ENCODE data around the gene GADD45A. TPM values are rescaled to one million over a fixed set of nuclear protein-coding genes. Genes with fewer than 3 reads are reported as not detected.

The GADD45A gene
- total and polyA plus RNA-seq, 9 of the 15 experiments (the other 6 are each of a cell fraction or from before 2014, with no cell fraction given) = 21.3 to 156 (median 62.1) TPM

- TF ChIP-seq CLOCK (CRISPR knock-in tag; IDR thresholded peaks at IDR 0.05; ENCODE audit: borderline replicate concordance) = no peak
- TF ChIP-seq, protein P1, sequence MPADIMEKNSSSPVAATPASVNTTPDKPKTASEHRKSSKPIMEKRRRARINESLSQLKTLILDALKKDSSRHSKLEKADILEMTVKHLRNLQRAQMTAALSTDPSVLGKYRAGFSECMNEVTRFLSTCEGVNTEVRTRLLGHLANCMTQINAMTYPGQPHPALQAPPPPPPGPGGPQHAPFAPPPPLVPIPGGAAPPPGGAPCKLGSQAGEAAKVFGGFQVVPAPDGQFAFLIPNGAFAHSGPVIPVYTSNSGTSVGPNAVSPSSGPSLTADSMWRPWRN (IDR thresholded peaks at IDR 0.05; ENCODE audit: low read depth) = peak; percentile 85
- no peak for TF ChIP-seq EZH2 (IDR thresholded peaks at IDR 0.05; ENCODE audit: borderline replicate concordance, low read depth, low read length)
- TF ChIP-seq HNRNPUL1 (IDR thresholded peaks at IDR 0.05; ENCODE audit: low read length) = no peak
- no peak for TF ChIP-seq ZNF77 (CRISPR knock-in tag; IDR thresholded peaks at IDR 0.05)
- TF ChIP-seq FUS (optimal IDR thresholded peaks at IDR 0.05; ENCODE audit: low read depth, low read length) = no peak
- no peak for TF ChIP-seq CBX5 (IDR thresholded peaks at IDR 0.05; ENCODE audit: borderline replicate concordance, low read depth)
- peak; percentile 89 for TF ChIP-seq MAFG (tag; conservative IDR thresholded peaks at IDR 0.05)
- no peak for TF ChIP-seq USF2 (CRISPR knock-in tag; IDR thresholded peaks at IDR 0.05)
- TF ChIP-seq, protein P2, sequence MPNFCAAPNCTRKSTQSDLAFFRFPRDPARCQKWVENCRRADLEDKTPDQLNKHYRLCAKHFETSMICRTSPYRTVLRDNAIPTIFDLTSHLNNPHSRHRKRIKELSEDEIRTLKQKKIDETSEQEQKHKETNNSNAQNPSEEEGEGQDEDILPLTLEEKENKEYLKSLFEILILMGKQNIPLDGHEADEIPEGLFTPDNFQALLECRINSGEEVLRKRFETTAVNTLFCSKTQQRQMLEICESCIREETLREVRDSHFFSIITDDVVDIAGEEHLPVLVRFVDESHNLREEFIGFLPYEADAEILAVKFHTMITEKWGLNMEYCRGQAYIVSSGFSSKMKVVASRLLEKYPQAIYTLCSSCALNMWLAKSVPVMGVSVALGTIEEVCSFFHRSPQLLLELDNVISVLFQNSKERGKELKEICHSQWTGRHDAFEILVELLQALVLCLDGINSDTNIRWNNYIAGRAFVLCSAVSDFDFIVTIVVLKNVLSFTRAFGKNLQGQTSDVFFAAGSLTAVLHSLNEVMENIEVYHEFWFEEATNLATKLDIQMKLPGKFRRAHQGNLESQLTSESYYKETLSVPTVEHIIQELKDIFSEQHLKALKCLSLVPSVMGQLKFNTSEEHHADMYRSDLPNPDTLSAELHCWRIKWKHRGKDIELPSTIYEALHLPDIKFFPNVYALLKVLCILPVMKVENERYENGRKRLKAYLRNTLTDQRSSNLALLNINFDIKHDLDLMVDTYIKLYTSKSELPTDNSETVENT (CRISPR knock-in tag; IDR thresholded peaks at IDR 0.05) = peak; percentile 66; the same call in 1 of the 2 replicates
- TF ChIP-seq, protein P3, sequence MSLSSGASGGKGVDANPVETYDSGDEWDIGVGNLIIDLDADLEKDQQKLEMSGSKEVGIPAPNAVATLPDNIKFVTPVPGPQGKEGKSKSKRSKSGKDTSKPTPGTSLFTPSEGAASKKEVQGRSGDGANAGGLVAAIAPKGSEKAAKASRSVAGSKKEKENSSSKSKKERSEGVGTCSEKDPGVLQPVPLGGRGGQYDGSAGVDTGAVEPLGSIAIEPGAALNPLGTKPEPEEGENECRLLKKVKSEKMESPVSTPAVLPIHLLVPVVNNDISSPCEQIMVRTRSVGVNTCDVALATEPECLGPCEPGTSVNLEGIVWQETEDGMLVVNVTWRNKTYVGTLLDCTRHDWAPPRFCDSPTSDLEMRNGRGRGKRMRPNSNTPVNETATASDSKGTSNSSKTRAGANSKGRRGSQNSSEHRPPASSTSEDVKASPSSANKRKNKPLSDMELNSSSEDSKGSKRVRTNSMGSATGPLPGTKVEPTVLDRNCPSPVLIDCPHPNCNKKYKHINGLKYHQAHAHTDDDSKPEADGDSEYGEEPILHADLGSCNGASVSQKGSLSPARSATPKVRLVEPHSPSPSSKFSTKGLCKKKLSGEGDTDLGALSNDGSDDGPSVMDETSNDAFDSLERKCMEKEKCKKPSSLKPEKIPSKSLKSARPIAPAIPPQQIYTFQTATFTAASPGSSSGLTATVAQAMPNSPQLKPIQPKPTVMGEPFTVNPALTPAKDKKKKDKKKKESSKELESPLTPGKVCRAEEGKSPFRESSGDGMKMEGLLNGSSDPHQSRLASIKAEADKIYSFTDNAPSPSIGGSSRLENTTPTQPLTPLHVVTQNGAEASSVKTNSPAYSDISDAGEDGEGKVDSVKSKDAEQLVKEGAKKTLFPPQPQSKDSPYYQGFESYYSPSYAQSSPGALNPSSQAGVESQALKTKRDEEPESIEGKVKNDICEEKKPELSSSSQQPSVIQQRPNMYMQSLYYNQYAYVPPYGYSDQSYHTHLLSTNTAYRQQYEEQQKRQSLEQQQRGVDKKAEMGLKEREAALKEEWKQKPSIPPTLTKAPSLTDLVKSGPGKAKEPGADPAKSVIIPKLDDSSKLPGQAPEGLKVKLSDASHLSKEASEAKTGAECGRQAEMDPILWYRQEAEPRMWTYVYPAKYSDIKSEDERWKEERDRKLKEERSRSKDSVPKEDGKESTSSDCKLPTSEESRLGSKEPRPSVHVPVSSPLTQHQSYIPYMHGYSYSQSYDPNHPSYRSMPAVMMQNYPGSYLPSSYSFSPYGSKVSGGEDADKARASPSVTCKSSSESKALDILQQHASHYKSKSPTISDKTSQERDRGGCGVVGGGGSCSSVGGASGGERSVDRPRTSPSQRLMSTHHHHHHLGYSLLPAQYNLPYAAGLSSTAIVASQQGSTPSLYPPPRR (CRISPR knock-in tag; IDR thresholded peaks at IDR 0.05; ENCODE audit: borderline replicate concordance) = peak; percentile 95
- peak; percentile 89 for TF ChIP-seq HMGN3 (IDR thresholded peaks at IDR 0.05; ENCODE audit: borderline replicate concordance, extremely low read depth, insufficient read length, low read depth, low read length)
- no peak for TF ChIP-seq HNRNPLL (IDR thresholded peaks at IDR 0.05; ENCODE audit: low read depth, low read length, poor library complexity, severe bottlenecking)
- peak; percentile 81 for TF ChIP-seq LCOR (CRISPR knock-in tag; IDR thresholded peaks at IDR 0.05)
Observed at GRCh38 chr1:67686267-67687197, 1.5 kb downstream of the GADD45A start (continued).
